Ishikawa (cell line): ENCODE results near the gene PISD.

ENCODE experiments used
- CEBPB ChIP-seq: IDR thresholded peaks from 2 replicates; pipeline ENCODE4 v1.6.1; 2012
- CREB1 ChIP-seq: IDR thresholded peaks from 2 replicates; pipeline ENCODE4 v1.6.1; 2012; ENCODE audit warnings: low read depth
- EGR1 ChIP-seq: IDR thresholded peaks from 2 replicates; pipeline ENCODE4 v1.6.1; 2012
- EP300 ChIP-seq: IDR thresholded peaks from 2 replicates; pipeline ENCODE4 v1.6.1; 2012; ENCODE audit warnings: borderline replicate concordance
- FOXM1 ChIP-seq: IDR thresholded peaks from 2 replicates; pipeline ENCODE4 v1.6.1; 2012; ENCODE audit warnings: low read depth, borderline replicate concordance
- MAX ChIP-seq: IDR thresholded peaks from 2 replicates; pipeline ENCODE4 v1.6.1; 2012
- NFIC ChIP-seq: IDR thresholded peaks from 2 replicates; pipeline ENCODE4 v1.6.1; 2012
- RAD21 ChIP-seq: IDR thresholded peaks from 2 replicates; pipeline ENCODE4 v1.6.1; 2012; ENCODE audit warnings: low read depth
- REST ChIP-seq: IDR thresholded peaks from 2 replicates; pipeline ENCODE4 v1.6.1; 2012; ENCODE audit warnings: low read depth, mild to moderate bottlenecking
- TAF1 ChIP-seq: IDR thresholded peaks from 2 replicates; pipeline ENCODE4 v1.6.1; 2012; ENCODE audit warnings: low read depth, mild to moderate bottlenecking
- TCF12 ChIP-seq: IDR thresholded peaks from 2 replicates; pipeline ENCODE4 v1.6.1; 2012; ENCODE audit warnings: low read depth
- TEAD4 ChIP-seq: IDR thresholded peaks from 2 replicates; pipeline ENCODE4 v1.6.1; 2012
- USF1 ChIP-seq: IDR thresholded peaks from 2 replicates; pipeline ENCODE4 v1.6.1; 2012
- YY1 ChIP-seq: IDR thresholded peaks from 2 replicates; pipeline ENCODE4 v1.6.1; 2012; ENCODE audit warnings: low read depth
- ZBTB7A ChIP-seq: IDR thresholded peaks from 2 replicates; pipeline ENCODE4 v1.6.1; 2012; ENCODE audit warnings: low read depth

PISD gene

GRCh38 chr22:31609716-31610115 lies 52.3 kb downstream of the PISD start:
- TF ChIP-seq EP300 (no peak), USF1 (no peak), REST (no peak), CEBPB (no peak), TCF12 (no peak), EGR1 (no peak), RAD21 (no peak), ZBTB7A (no peak)

- TF ChIP-seq ZBTB7A, result no peak
- TF ChIP-seq REST, result no peak
- TF ChIP-seq EP300, result no peak
- TF ChIP-seq TAF1, result no peak
- no peak for TF ChIP-seq EGR1
- TF ChIP-seq TEAD4, result no peak
- TF ChIP-seq YY1, result no peak
- no peak for TF ChIP-seq TCF12
- no peak for TF ChIP-seq MAX
- TF ChIP-seq CREB1, result no peak
- TF ChIP-seq RAD21, result no peak
- no peak for TF ChIP-seq CEBPB
- no peak for TF ChIP-seq USF1
- no peak for TF ChIP-seq NFIC
- TF ChIP-seq FOXM1, result no peak
Observed at GRCh38 chr22:31607696-31608095, 54.3 kb downstream of the PISD start.

- TF ChIP-seq MAX (no peak), EP300 (no peak), TEAD4 (no peak), TAF1 (no peak), NFIC (no peak), RAD21 (no peak), TCF12 (no peak), EGR1 (no peak), FOXM1 (no peak)
Observed at GRCh38 chr22:31605851-31606585, 56.0 kb downstream of the PISD start.

- TF ChIP-seq REST (peak; percentile 59; the same call in 1 of the 2 replicates), USF1 (no peak), TEAD4 (no peak), RAD21 (no peak), MAX (no peak)
Observed at GRCh38 chr22:31604746-31605705, 57.0 kb downstream of the PISD start.
